Epidermal melanocyte (primary cell): ENCODE results near the gene EPS15.
"Not testable (repeated sequence)": the region's sequence is repeated elsewhere in the genome, so short reads cannot be mapped to it uniquely, and the experiment has no call there.

Experiments
- DNase-seq: peaks from one replicate; pipeline ENCODE4 v3.0.0; 2011; ENCODE audit warnings: low spot score; ENCODE audit not compliant: insufficient read length

The EPS15 gene

DNA sequence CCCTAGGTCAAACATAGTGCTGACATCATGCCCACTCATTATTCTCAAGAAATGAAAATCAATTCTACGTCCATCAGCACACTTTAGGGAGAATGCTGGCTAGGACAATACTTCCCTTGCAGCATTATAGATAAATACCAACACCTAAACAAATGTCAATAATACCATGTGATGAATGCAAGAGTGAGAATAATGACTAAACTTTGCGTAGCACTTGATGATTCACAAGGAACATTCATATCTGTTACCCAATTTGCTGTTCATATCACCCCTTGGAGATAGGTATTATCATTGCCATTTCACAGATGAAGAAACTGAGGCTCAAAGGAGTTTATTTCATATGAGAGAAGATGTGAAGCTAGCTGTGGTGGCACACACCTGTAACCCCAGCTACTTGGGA, 24.8 kb upstream of the EPS15 start:
- no peak for DNase-seq

DNA sequence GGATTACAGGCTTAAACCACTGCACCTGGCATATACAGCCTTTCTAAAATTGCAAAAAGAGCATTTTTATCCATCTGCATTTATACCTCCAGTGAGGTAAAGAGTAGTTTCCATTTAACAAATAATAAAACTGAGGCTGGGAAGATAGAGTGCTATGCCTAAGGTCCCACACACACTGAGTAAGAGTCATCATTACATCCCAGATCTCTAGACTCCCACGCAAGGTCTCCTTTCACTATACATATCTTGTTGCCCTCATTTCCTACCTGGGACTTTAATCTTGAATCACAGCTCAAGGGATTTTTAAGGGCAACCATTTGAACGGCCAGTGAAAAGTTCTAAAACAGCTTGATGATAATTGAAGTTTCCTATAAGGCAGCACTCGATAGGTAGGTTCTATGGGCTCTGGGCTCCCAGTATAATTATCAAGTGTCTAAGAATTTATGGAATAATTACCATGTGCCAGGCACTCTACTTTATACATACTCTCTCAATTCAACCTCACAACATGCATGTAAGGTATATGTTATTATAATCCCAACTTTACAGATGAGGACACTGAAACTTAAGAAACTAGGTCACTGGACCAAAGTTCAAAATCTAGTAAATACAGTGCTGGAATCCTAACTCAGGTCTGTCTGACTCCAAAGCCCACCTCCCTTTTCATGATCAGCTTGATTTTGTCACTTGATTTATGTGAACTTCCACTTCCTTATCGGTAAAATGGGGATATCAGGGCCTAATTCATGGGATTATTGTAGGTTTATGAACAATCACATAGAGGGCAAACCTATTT, 23.3 kb upstream of the EPS15 start:
- no peak for DNase-seq

DNA sequence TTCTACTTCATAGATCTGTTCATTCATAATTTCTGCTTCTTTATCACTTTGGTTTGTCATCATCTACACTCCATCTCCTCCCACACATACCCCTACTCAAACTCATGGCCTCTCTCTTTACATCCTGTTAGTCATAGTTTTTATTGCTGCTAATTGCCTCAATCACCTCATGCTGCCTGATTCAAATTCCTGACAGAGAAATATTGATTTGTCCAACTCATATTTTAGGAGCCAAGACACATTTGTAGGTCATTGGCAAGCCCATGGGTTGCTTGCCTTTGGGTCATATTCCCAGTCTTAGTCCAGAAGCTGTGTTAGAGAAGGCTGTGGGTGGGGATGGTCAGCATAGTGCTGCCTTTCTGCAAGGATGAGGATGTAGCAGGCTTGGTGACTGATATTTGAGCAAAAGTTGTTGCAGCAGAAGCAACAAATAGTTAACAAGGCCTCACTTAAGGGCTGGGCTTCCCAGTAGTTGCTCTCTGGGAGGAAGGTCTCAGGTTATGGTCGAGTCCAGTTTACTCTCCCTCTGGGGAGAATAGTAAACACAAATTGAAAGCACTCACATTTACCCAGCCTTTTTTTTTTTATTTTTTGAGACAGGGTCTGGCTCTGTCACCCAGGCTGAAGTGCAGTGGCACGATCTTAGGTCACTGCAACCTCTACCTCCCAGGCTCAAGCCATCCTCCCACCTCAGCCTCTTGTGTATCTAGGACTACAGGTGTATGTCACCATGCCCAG, 22.4 kb upstream of the EPS15 start:
- no peak for DNase-seq

DNA sequence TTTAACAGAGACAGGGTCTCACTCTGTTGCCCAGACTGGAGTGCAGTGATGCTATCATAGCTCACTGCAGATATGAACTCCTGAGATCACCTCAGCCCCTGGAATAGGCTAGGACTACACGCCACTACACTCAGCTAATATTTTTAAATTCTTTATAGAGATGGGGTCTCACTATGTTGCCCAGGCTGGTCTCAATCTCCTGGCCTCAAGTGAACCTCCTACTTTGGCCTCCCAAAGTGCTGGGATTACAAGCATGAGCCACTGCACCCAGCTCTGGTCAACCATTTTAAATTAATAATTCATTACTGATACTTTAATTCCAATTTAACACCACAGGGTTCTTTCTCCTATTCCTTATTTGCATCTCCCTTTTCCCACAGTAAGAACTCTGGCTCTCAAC, 18.5 kb upstream of the EPS15 start:
- DNase-seq = no peak

DNA sequence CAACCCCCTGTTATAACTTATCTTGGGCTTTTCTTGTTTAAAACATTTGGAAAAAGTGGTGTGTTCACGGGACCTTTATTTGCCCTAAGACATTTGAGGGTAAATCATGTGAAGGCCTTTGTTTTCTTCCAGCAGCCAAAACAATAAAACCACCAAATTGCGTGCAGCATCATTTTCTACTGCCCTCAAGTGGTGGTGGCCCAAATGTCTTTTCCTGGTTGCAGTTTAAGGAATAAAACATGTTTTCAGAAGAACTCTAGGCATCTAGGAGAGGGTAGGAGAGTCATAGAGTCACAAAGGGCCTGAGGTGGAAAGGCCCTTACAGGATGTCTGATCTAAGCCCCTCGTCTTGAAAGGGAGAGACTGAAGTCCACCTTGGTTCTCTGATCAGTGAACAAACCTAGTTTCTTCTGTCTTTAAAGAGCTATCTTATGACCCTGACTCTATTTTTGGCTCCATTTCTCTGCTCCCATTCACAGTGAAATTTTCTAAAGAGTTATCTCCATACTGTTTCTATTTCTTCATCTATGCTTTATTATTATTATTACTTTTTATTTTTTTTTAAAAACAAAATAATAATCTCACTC, 16.0 kb upstream of the EPS15 start:
- peak; percentile 73 for DNase-seq

DNA sequence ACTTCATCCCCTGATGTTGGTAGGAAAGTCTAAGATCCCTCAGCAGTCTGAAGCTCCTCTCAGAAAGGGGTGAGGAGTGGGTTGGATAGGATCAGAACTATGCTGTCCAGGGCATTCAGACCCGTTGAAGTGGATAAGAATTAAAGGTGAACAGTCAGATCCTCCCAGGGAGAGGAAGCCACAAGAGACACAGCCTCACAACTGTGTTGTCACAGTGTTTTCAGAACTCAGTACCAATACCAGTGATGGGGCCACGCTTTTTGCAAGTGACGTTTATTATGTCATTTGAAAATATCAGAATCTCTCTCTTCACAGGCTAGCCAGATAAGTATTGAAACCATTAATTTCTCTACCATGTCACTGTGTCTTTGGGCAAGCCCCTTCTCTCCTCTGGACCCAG, 15.4 kb upstream of the EPS15 start:
- DNase-seq = no peak

DNA sequence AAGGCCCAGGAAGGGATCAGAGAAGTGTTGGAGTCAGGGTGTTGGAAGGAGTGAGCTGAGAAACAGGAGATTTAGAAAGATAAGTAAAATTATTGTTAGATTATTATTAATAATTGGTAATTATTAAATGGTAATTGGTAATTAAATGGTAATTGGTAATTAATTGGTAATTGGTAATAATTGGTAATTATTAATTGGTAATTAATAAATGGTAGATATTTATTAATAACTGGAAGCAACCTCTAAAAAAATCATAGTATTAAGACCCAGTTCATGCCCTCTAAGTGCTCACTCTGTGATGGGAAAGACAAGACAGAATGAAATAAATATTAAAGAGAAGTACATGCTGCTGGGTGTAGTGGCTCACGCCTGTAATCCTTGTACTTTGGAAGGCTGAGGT, 13.8 kb upstream of the EPS15 start:
- DNase-seq = no peak

DNA sequence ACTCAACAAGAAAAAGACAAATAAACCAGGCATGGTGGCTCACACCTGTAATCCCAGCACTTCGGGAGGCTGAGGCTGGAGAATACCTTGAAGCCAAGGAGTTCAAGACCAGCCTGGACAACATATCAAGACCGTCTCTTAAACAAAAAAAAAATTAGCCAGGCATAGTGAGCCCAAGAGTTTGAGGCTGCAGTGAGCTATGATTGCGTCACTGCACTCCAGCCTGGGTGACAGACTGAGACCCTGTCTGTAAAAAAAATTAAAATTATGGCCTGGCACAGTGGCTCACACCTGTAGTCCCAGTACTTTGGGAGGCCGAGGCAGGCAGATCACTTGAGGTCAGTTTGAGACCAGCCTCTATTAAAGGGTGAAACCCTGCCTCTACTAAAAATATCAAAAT, 11.4 kb upstream of the EPS15 start:
- not testable (repeated sequence) for DNase-seq

DNA sequence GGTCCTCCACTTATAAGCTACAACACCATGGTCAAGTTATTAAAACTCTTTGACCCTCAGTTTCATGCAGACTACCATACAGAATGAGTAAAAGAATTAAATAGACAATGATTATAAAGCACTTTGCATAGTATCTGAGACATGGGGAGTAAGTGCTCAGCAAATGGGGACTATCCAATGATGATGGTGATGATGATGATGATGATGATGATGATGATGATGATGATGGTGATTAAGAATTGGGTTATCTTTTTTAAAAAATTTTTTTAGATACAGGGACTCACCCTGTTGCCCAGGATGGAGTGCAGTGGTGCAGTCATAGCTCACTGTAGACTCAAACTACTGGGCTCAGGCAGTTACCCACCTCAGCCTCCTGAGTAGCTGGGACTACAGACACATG, 8.1 kb upstream of the EPS15 start:
- no peak for DNase-seq

DNA sequence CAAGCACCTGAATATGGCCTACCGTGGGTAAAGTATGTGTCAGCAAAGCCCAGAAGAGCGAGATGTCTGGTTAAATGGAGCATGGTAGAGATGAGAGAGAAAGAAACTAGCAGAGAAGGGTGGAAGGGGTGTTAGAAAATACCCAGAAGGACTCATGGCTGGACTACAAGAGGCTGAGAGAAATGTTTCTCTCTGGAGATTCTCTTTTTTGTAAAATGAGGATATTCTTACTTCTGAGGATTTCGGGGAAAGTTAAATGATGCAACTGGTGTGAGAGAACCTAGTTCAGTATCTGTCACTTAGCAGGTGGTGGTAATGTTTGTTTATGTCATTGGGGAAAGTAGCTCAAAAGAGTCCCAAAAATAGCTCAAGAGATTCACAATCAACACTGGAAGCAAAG, 7.2 kb upstream of the EPS15 start:
- no peak for DNase-seq

DNA sequence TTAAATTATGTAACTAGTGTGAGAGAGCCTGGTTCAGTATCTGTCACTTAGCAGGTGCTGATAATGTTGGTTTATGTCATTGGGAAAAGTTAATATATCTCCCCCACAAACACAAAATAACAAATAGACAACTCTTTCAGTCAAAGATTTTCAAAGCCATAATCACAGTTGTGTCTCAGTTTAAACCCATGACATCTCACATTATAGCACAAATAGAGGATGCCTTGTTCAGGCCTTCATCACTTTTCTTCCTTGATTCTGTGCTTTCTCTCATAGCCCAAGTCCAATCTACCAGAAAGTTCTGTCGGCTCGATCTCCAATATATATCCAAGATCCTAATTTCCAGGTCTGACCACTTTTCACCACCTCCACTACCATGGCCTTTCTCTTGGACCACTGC, 6.2 kb upstream of the EPS15 start:
- no peak for DNase-seq

DNA sequence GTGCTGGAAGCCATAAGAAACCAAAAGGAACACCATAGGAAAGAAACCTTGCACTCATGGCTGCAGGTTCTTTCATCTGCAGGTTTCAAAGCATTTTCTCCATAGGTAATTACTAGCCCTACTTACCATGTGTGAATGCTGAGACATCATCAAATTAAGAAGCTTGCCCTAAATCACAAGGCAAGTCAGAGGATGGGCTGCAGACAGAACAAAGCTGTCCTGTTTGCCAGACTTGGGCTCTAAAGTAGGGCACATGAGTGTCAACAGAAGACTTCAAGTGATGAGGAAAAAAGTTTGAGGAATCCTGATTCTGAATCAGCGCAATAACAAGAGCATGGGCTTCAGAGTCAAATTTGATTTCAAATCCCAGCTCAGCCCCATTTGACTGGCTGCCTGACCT, 5.8 kb upstream of the EPS15 start:
- no peak for DNase-seq

DNA sequence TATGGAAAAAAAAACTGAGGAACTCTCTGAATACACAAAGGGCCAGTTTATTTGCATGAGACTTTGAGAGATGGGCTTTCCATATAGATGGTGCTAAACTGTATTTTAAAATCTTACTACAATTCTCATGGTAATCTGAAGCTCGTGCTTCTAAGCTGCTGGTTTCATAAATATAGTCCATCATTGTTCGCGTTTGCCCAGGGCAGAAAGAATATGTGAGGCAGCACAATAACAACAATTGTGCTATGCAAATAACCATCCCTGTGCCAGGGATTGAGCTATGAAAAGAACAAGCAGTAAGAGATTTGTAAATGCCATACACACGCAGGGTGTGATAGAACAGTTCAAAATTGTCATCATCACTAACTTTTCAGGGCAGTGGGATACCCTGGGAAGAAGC, 4.9 kb upstream of the EPS15 start:
- DNase-seq = peak; percentile 40

DNA sequence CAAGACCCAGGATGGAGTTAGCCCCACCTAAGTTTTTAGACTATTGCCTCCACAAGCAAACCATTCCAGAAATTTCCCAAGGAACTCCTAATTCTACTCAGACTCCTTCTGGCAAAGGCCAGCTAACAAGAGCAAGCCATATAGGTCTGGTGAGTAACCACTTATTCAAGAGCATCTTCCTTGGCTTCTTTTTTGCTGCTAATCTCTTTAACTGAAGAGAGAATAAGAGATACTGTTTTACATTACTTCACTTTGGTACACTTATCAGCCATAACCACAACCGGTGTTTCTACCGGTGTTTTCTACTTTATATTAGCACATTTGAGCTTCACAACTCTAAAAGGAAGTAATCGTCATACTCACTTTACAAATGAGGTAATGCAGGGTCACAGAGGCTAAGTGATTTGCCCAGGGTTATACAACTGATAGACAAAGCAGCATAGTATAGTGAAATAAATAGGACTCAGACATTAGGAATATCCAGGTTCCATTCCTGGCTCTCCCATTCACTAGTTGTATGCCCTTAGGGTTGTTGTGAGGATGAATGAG, 1.7 kb upstream of the EPS15 start:
- no peak for DNase-seq

DNA sequence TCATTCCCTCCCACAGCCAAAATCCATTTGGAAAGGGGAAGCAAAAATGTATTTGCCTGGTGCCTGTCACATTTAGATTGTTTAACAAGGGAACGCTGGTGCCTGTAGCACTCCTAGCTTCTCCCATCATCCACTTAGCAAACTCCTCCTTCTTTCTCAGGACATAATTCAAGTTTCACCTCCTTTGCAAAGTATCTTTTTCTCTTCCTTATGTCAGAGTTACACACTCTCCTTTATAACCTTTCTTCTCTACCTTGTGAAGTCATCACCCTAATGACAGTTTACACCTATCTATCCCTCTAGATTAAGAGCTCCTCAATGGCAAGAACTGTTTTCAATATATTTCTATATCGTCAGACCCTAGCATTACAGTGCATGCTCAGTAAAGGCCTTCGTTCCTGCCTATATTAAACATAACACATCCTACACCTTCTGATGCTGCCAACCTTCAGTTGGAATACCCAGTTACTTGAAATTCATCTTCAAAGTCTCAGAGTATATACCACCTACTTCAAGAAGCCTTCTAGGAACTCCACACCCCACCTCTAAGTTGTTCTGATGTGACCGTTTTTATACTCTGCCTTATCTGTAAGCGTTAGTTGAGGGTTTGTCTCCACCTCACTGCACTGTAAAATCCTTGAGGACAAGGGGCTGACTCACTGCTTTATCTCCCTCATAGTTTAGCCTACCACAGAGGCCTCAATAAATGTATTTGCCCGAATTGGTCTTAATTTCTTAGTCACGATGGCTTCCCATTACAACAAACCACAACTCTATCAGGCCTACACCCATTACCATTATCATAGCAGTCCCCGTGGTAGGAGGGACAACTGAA, 1.0 kb upstream of the EPS15 start:
- DNase-seq = no peak

DNA sequence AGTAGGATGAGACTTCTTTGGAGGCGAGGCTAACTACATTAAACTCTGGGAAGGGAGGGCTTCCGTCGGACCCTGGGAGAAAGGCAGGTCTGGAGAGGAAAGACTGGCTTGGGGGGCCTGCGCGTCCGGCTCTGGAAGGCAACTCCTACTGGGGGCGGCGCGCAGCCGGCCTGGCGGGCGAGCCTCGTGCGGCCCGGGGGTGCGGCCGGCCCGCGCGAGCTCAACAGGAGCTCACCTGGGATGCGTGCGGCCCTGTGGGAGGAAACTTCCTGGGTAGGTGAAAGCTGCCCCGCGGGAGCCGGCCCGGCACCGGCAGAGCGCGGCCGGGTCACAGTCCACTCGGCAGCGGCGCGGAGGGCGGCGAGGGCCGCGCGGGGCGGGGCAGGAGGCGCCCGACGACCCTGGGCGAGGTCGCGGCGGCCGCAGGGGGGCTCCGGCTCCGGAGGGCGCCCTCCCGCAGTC, 449 bp downstream of the EPS15 start:
- DNase-seq = no peak

DNA sequence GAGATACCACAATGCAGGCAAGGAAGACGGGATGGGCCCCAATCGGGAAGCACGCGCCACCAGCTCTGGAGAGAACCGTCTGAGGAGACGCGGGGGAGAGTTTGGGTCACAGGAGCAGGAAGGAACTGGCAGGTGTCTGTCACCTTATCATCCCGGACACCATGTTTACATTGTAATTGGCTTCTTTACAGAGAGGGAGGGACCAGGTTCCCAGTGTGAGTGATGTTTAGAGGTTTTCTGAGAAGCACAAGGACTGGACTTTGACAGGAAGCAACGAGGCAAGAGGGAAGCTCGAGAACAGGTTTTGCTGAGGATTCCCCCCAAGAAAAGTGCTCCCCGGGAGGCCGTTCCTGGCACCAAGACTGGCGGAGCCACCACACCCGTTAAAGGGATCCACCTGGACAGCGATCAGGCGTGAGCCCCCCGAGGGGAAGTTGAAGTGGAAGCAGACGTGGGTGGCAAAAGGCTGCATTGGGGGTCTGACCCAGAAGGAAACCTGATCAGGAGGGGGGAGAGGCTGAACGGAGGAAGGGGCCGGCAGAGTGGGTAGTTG, 957 bp downstream of the EPS15 start:
- no peak for DNase-seq

DNA sequence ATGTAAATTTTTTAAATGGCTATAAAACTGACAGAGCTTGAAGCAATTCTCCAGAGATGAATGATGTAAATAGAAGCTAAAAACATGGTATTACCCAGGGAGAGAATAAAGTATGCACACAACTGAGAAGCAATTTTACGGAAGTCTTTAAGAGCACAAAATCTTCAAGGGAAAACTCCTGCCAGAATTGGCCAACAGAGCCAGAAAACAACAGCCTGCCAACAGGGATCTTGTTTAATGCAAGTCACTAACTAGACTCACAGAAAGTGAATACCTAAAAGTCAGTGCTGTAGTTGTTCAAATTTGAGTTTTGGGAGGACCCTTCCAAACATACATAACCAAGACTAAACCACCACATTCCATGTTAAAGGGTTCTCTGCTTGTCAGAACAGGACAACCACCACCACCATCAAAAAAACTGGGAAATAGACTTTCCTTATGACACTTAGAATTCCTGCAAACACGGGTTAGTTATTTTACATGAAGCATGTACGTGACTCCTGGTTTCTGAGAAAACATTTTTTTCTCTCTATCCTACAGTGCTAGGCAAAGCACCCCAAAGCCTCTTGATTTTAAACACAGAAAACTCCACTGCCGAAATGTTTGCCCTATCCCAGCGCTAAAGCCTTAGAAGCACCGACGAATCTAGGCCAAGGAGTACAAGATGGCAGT, 1.6 kb downstream of the EPS15 start:
- DNase-seq = no peak

DNA sequence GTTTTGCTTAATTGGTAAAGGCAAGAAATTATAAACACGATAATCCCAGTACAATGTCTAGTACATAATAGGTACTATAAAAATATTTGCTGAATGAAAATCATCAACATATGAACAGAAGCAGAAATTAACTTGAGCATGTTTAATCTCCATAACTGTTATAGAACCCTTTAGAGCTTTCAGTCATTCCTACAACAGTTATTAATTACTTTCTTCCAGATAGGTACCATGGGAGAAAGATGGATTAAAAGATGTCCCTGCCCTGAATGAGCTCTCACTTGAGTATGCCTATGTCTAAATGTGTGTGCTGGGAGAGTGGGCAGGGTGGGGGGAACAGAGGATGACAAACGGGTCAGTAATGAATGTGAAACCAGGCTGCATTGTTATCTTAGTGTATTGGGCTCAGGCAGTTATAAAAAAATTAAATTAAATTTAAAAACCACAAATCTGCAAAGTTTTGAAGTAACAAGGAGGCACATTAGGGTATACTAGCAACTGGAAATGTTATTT, 2.4 kb downstream of the EPS15 start:
- DNase-seq = no peak

DNA sequence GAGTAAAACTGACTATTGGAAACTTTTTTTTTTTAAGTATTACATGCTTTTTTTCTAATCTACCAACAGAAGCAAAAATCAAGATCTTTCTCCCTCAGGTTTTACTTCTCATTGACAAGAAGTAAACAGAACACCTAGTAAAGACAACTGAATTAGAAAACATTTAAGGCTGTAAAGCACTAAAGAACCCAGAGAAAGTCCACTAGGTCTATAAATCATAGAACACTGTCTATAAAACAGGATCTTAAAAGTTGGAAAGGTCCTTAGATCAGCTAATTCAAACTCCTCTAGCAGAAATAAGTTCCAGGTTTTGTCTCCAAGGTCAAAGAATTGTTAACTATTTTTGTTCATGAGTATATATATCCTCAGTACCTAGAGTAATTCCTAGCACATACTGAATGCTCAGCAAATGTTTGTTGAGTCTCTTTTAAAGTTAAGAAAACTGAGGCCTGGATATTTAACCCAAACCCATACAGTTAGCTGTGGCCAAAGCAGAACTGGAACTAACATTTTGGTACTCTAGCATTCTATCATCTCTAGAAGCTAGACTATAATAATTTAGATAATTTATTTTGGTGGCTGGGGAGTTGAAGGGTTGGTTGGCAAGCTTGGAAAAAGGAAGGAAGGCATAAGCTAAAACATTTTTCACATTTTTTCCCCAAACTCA, 3.0 kb downstream of the EPS15 start:
- DNase-seq = no peak
